ENCODE data around the gene TMEM17.

- no peak for TF ChIP-seq CTCF (IDR thresholded peaks at IDR 0.05)
- TF ChIP-seq POLR2A (IDR thresholded peaks at IDR 0.05): no peak
These were observed 48.4 kb upstream of the TMEM17 start for GRCh38 chr2:62554440-62554839.

Measured in heart left ventricle (tissue), 13 donors.